Measurements from ENCODE around the gene ODAM. TPM values are rescaled to one million over a fixed set of nuclear protein-coding genes. Genes with fewer than 3 reads are reported as not detected.

ODAM gene
- total RNA-seq, 1 experiment from 2014 or later = 15.1 TPM

DNA sequence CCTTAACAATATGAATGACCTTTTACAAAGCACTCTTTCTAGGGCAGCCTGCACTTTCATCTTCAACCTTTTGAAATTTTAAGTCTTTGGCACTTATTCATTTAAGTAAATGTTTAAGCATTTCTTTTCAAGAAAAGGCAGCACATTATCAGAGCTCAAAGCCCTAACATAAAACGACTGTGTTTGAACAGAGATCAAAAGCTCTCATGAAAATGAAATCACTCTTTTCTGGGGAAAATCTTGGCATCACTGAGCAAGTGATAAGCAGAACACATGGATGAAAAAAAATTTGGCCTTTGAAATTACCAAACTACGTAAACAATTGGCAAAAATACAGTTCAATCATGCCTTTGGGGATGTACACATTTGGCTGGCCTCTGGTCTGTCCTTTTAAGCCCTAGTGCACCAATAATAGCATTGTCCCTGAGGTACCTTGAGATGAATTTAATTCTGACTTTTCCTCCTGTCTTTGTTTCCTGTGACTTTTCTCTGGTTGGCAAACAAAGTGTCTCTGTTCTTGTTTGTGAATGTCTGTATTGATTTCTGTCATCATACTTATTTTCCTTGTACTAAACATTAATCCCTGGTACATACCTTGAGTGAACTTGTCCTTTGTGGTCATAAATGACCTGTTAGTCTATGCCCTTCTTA, 12.9 kb upstream of the ODAM start:
- ChIA-PET POLR2A (interaction anchor here (1.4 kb wide), 1 partner anchor 199 kb away, joined by 5 read pairs; no protein-coding TSS in a partner anchor), CTCF (interaction anchor here (0.8 to 2.3 kb wide), 6 partner anchors 15 to 359 kb away, joined by 3 to 15 read pairs (median 10); no protein-coding TSS in a partner anchor)
- H3K36me3 ChIP-seq (ENCODE audit: control insufficient read depth, insufficient read depth, low read length) = no peaks in the 10 kb centered on the region
- peak overlapping the region; percentile 68 for H3K4me3 Mint-ChIP-seq (ENCODE audit: unreplicated experiment)
- H3K9me3 Mint-ChIP-seq (ENCODE audit: unreplicated experiment) = peaks cover 17% of the 10 kb centered on the region
- peaks cover 37% of the 10 kb centered on the region for H3K4me1 Mint-ChIP-seq (ENCODE audit: low read depth, unreplicated experiment)
- no TSS peak for BruUV-seq (replicated peaks)
- intact Hi-C loops (cut with micrococcal nuclease; ENCODE audit: unreplicated experiment) = loop anchor here (1.0 to 2.0 kb wide), 12 partner anchors 48 to 494 kb away; no protein-coding TSS in a partner anchor
- peaks cover 39% of the 10 kb centered on the region for H3K4me1 ChIP-seq
- H3K4me3 ChIP-seq (ENCODE audit: low read depth, low read length) = no peak overlapping the region
- H3K27ac Mint-ChIP-seq (ENCODE audit: unreplicated experiment) = peak overlapping the region; percentile 90
- H3K27me3 Mint-ChIP-seq (ENCODE audit: insufficient read depth, unreplicated experiment) = no peaks in the 10 kb centered on the region
- H3K27me3 ChIP-seq (replicated peaks; ENCODE audit: control insufficient read depth, insufficient read depth, low read length) = no peaks in the 10 kb centered on the region
- peaks cover 8% of the 10 kb centered on the region for H3K36me3 Mint-ChIP-seq (ENCODE audit: insufficient read depth, unreplicated experiment)
- no peak for TF ChIP-seq CTCF (IDR thresholded peaks at IDR 0.05; ENCODE audit: insufficient read depth in 1 of 2, low read depth in 1 of 2, low read length in 1 of 2, severe bottlenecking in 1 of 2, unreplicated experiment in 1 of 2)
- H3K9me3 ChIP-seq = no peaks in the 10 kb centered on the region
- DNase-seq = peak; percentile 61 to 75

GRCh38 chr4:70183168-70183939, 12.2 kb upstream of the ODAM start:
- Mint-ChIP-seq H3K36me3 (ENCODE audit: insufficient read depth, unreplicated experiment) (peaks cover 8% of the 10 kb centered on the region), H3K27me3 (ENCODE audit: insufficient read depth, unreplicated experiment) (no peaks in the 10 kb centered on the region), H3K4me3 (ENCODE audit: unreplicated experiment) (peak overlapping the region; percentile 68), H3K9me3 (ENCODE audit: unreplicated experiment) (peaks cover 17% of the 10 kb centered on the region), H3K4me1 (ENCODE audit: low read depth, unreplicated experiment) (peaks cover 37% of the 10 kb centered on the region), H3K27ac (ENCODE audit: unreplicated experiment) (peak overlapping the region; percentile 90)
- ChIA-PET POLR2A (interaction anchor here (1.4 kb wide), 1 partner anchor 200 kb away, joined by 5 read pairs; no protein-coding TSS in a partner anchor), CTCF (interaction anchor here (0.6 to 2.3 kb wide), 7 partner anchors 15 to 388 kb away, joined by 3 to 15 read pairs (median 9); no protein-coding TSS in a partner anchor)
- TF ChIP-seq CTCF (IDR thresholded peaks at IDR 0.05; ENCODE audit: insufficient read depth in 1 of 2, low read depth in 1 of 2, low read length in 1 of 2, severe bottlenecking in 1 of 2, unreplicated experiment in 1 of 2) = peak; percentile 58 to 82
- BruUV-seq (replicated peaks) = no TSS peak
- Histone ChIP-seq H3K4me1 (peaks cover 39% of the 10 kb centered on the region), H3K4me3 (ENCODE audit: low read depth, low read length) (no peak overlapping the region), H3K27me3 (replicated peaks; ENCODE audit: control insufficient read depth, insufficient read depth, low read length) (no peaks in the 10 kb centered on the region), H3K36me3 (ENCODE audit: control insufficient read depth, insufficient read depth, low read length) (no peaks in the 10 kb centered on the region), H3K9me3 (no peaks in the 10 kb centered on the region)
- intact Hi-C loops (cut with micrococcal nuclease; ENCODE audit: unreplicated experiment) = loop anchor here (1.0 to 2.0 kb wide), 7 partner anchors 85 to 495 kb away; no protein-coding TSS in a partner anchor
- peak; percentile 57 to 71 for DNase-seq

DNA sequence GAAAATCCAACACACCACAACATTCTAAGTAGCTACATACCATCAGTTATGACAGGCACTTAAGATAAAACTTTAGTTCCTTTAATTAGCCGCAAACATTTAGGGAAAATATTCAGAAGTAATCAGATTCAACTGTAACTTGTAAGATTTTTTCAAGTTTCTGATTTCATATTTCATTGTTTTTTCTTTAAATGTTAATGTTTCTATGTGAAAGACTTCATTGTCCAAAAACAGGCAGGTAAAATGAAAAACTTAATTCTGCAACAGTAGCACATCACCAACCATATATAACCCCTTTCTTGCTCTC, 11.6 kb upstream of the ODAM start:
- peaks cover 17% of the 10 kb centered on the region for H3K9me3 Mint-ChIP-seq (ENCODE audit: unreplicated experiment)
- H3K4me3 ChIP-seq (ENCODE audit: low read depth, low read length) = no peak overlapping the region
- H3K27ac Mint-ChIP-seq (ENCODE audit: unreplicated experiment) = peak overlapping the region; percentile 90
- no peaks in the 10 kb centered on the region; the same call in 1 of the 2 replicates for H3K9me3 ChIP-seq
- H3K4me1 Mint-ChIP-seq (ENCODE audit: low read depth, unreplicated experiment) = peaks cover 37% of the 10 kb centered on the region
- ChIA-PET CTCF (interaction anchor here (0.6 to 2.3 kb wide), 7 partner anchors 14 to 388 kb away, joined by 3 to 15 read pairs (median 9); no protein-coding TSS in a partner anchor), POLR2A (no interaction called here)
- H3K27me3 ChIP-seq (replicated peaks; ENCODE audit: control insufficient read depth, insufficient read depth, low read length) = no peaks in the 10 kb centered on the region
- TF ChIP-seq CTCF (IDR thresholded peaks at IDR 0.05; ENCODE audit: insufficient read depth in 1 of 2, low read depth in 1 of 2, low read length in 1 of 2, severe bottlenecking in 1 of 2, unreplicated experiment in 1 of 2) = no peak
- intact Hi-C loops (cut with micrococcal nuclease; ENCODE audit: unreplicated experiment) = loop anchor here (1.0 to 2.0 kb wide), 7 partner anchors 85 to 495 kb away; no protein-coding TSS in a partner anchor
- peaks cover 8% of the 10 kb centered on the region for H3K36me3 Mint-ChIP-seq (ENCODE audit: insufficient read depth, unreplicated experiment)
- BruUV-seq (replicated peaks) = no TSS peak
- peaks cover 39% of the 10 kb centered on the region for H3K4me1 ChIP-seq
- no peaks in the 10 kb centered on the region for H3K27me3 Mint-ChIP-seq (ENCODE audit: insufficient read depth, unreplicated experiment)
- DNase-seq = no peak
- no peak overlapping the region for H3K4me3 Mint-ChIP-seq (ENCODE audit: unreplicated experiment)
- H3K36me3 ChIP-seq (ENCODE audit: control insufficient read depth, insufficient read depth, low read length) = no peaks in the 10 kb centered on the region

All from Caco-2 (cell line).